Mucosa of descending colon (tissue), 3 donors: ENCODE measurements around the gene MST1R. TPM values are rescaled to one million over a fixed set of nuclear protein-coding genes. Genes with fewer than 3 reads are reported as not detected.
"Not testable (repeated sequence)": the region's sequence is repeated elsewhere in the genome, so short reads cannot be mapped to it uniquely, and the experiment has no call there.

Experiments
- ATAC-seq: fragments of 200-7000 bp; cut with Tn5 transposase; one replicate; pipeline ENCODE4 v1.9.1; 2020; ENCODE audit warnings: mild to moderate bottlenecking, moderate library complexity
- DNase-seq, 3 donors: peaks; one replicate each; pipeline ENCODE4 v3.0.0-alpha.2; 2020
- H3K36me3 ChIP-seq: fragments of 200-600 bp; one replicate; pipeline ENCODE4 v1.8.0; 2021; ENCODE audit warnings: low read depth, mild to moderate bottlenecking
- H3K4me1 ChIP-seq: fragments of 200-600 bp; one replicate; pipeline ENCODE4 v1.8.0; 2021; ENCODE audit warnings: low read depth, mild to moderate bottlenecking
- H3K4me3 ChIP-seq: fragments of 200-600 bp; one replicate; pipeline ENCODE4 v1.8.0; 2021; ENCODE audit warnings: mild to moderate bottlenecking
- H3K9me3 ChIP-seq: fragments of 200-600 bp; one replicate; pipeline ENCODE4 v1.8.0; 2021; ENCODE audit warnings: mild to moderate bottlenecking
- intact Hi-C, 2 donors: fragments of 100-400 bp; cut with DNase I in 1 of 2; cut with micrococcal nuclease in 1 of 2; formaldehyde crosslinking; loops; one replicate each; pipeline versions ENCODE4 v1.11.0 to v1.11.1; 2022; cut with DNase I, micrococcal nuclease
- total RNA-seq, 3 donors: library from RNA; stranded (reverse); fragmentation: NEBNext Ultra II Directional in 2 of 3; extraction: Animal tissue kit (Norgen Biotek cat#: 25700) in 2 of 3; gene quantifications; one replicate each; pipeline versions ENCODE4 v1.2.1 to v1.2.4, GENCODE V29; 2021 to 2023
- TF ChIP-seq, protein P1 (sequence below): fragments of 200-600 bp; IDR thresholded peaks from one replicate; pipeline ENCODE4 v1.8.0; 2022; ENCODE audit warnings: antibody characterized with exemption, mild to moderate bottlenecking
- donor health status: DM: no; HTN: no; CAD: no; lungs with moderate emphysema.
- donor health status: DM: no; HTN: no; CAD: no.
- donor health status: DM: no; HTN: yes; CAD: no.

Gene MST1R
- total RNA-seq, 3 donors from 2014 or later: 76.2 to 153 (median 124) TPM

DNA sequence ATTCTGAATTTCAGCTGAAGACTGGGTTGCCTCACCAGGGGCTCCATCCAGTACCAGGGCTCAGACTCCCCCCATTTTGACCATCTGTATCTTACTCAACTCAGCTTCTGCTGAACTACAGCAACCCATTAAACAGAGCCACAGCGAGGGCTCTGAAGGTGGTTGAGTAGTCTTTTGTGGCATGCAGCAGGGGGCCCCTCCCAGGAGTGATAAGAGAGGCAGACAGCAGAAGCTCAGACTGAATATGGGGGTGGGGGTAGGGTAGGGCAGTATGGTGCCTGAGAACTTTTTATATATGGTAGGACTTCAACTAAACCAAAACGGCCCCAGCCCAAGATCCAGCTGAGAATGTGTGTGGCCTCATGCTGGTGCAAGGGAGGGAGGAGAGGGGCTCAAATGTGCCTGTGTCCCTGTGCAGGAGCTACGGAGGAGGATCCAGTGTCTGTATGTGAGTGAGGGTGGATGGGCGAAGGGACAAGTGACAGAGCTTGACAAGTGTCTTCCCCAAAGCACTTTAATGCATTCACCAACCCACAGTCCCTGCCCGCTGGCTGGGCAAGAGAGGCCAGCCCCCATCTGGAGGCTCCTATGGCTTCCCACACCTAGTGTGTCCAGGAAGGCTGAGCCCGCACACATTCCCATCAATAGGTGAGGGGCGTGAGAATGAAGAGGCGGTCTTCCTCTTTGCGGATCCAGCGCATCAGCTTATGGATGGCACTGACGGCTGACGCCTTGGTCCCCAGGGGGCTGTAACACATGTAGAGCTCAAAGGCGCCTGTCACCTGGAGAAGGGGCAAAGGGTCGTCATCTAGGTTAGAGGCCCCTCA, 4.9 kb upstream of the MST1R start:
- intact Hi-C loops: no loop called here
- Histone ChIP-seq H3K4me1 (peaks cover 35% of the 10 kb centered on the region), H3K4me3 (no peak overlapping the region), H3K9me3 (no peaks in the 10 kb centered on the region), H3K36me3 (no peaks in the 10 kb centered on the region)
- no peak for DNase-seq
- TF ChIP-seq, protein P1, sequence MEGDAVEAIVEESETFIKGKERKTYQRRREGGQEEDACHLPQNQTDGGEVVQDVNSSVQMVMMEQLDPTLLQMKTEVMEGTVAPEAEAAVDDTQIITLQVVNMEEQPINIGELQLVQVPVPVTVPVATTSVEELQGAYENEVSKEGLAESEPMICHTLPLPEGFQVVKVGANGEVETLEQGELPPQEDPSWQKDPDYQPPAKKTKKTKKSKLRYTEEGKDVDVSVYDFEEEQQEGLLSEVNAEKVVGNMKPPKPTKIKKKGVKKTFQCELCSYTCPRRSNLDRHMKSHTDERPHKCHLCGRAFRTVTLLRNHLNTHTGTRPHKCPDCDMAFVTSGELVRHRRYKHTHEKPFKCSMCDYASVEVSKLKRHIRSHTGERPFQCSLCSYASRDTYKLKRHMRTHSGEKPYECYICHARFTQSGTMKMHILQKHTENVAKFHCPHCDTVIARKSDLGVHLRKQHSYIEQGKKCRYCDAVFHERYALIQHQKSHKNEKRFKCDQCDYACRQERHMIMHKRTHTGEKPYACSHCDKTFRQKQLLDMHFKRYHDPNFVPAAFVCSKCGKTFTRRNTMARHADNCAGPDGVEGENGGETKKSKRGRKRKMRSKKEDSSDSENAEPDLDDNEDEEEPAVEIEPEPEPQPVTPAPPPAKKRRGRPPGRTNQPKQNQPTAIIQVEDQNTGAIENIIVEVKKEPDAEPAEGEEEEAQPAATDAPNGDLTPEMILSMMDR: no peak
- no peak for ATAC-seq

DNA sequence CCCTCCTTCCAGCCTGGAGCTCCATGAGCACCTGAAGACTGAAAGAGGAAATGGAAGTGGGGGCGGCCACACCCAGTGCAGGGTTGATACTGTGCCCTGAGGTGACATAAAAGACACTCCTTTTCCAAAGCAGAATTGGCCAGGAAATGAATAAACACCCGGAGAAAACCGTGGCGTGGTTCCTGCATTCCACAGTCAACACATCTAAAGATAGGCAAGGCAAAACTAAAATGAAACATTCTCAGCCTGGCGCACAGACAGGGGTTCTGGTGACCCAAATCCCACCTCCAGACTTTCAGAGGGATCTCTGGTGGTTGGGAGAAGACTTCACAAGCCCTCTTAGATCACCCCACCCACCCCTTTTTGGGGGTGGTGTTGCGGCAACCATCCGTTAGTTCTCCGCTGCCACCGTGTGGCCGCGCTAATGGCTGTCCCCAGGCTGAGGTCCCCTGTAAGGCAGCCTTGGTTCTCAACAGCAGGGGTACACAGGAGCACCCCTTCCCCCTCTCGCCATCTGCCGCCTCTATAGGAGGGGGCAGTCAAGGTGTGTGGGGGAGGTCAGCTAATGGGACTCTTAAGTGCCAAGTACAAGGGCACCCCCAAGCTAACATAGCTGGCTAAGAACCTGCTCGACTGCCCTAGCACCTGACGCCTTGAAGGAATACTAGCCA, 2.5 kb upstream of the MST1R start:
- DNase-seq: peak; percentile 82 to 91 (median 87)
- ATAC-seq: peak; percentile 74
- no peaks in the 10 kb centered on the region for H3K9me3 ChIP-seq
- no peaks in the 10 kb centered on the region for H3K36me3 ChIP-seq
- H3K4me1 ChIP-seq: peaks cover 45% of the 10 kb centered on the region
- intact Hi-C loops: no loop called here
- TF ChIP-seq, protein P1: peak; percentile 48
- no peak overlapping the region for H3K4me3 ChIP-seq

DNA sequence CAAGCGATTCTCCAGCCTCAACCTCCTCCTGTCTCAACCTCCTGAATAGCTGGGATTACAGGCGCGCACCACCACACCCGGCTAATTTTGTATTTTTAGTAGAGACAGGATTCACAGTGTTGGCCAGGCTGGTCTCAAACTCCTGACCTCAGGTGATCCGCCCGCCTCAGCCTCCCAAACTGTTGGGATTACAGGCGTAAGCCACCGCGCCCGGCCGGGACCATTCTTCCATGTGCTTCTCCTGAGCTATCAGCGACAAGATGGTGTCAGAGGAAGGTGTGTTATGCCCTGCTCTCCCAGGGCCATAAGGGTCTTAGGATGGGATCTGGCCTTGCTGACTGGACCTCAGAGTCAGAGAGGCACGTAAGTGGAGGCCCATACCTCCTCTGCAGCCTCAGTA, 775 bp upstream of the MST1R start:
- peak; percentile 14 to 63 (median 52) for DNase-seq
- H3K36me3 ChIP-seq, H3K9me3 ChIP-seq, ATAC-seq, intact Hi-C loops, H3K4me3 ChIP-seq: not testable (repeated sequence)
- peaks cover 59% of the 10 kb centered on the region for H3K4me1 ChIP-seq

DNA sequence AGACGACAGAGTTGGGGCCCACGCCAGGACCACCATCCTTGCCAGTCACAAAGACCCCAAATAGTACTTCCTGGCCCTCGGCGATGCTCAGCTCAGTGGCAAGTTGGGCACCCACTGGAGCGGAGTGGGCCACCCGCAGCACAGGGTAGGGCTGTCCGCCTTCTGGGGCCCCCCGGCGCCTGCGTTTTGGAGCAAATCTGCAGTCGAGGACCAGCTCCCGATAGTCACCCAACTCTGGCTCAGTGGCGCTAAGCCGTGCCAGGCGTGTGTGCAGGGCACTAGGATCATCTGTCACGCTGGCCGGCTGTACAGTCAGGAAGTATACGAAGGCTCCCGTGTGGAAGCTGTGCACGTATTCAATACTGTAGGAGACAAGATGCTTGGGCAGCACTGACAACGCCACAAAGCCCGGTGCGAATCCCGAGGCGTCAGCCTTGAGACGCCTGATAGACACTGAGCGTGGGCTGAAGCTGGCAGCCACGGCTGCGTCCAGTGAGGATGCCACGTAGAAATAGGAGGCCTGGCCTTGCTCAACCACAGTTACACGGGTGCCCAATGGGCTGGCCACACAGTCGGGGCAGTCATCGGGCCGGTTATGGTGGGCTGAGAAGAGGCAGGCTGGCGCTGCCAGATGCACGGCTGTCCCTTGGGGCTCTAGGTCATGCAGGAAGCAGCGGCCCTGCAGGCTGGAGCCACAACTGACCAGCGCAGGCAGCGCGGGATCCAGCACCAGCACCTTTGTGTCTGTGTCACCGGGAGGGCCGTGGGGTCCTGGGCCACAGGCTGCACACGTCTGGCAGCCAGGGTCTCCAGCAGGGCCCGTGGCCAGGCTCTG, 945 bp downstream of the MST1R start:
- DNase-seq (peak; percentile 20 to 58 (median 50)), ATAC-seq (no peak)
- Histone ChIP-seq H3K36me3 (no peaks in the 10 kb centered on the region), H3K4me1 (peaks cover 59% of the 10 kb centered on the region), H3K4me3 (peak overlapping the region; percentile 25), H3K9me3 (no peaks in the 10 kb centered on the region)
- TF ChIP-seq, protein P1: no peak
- intact Hi-C loops: no loop called here

DNA sequence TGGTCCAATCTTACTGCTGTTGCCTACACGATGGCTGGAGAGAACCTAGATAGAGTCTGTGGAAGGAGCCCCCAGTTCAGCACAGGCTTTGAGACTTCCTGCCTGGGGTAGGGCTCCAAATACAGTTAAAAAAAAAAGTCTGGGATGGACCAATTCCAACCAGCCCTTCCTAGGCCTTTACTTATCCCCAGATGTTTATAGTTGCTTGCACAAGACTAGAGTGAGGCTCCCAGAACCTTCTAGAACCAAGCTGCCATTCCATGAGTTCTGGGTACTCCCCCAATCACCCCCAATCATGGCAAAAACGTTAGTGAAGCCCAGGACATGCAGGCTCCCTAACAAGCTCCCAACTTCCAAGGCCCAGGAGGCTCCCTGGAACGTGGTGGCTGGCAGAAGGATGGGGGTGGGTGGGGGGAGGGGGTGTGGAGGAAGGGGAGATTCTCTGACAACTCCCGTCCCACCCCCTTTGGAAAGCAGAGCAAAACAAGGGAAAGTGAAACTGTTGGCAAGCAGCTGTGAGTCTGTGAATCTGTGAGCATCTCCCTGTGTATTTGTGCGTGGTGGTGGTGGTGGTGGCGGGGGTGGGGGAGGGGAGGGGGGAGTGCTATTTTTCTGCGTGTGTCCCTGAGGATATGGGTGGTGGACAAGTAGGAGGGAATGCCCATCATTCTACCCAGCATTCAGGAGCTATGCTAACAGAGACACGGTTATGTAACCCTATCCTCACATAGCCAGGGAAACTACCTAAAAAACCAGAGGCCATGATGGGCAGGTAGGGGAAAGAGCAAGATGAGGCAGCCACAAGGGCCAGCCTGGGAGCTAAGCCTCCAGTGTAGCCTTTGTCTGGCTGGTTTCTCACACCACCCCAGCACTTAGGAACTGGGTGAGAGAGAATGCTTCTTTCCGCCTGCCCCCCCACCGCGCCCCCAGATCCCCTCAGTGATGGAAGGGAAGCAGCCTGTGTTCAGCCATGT, 2.0 kb downstream of the MST1R start:
- Histone ChIP-seq H3K9me3 (no peaks in the 10 kb centered on the region), H3K36me3 (no peaks in the 10 kb centered on the region), H3K4me3 (no peak overlapping the region), H3K4me1 (peaks cover 51% of the 10 kb centered on the region)
- ATAC-seq (no peak), DNase-seq (peak in 1 of 3 donors; percentile 25)
- intact Hi-C loops: no loop called here
- TF ChIP-seq, protein P1: no peak
